ENCODE data around the gene OSBPL1A. TPM values are rescaled to one million over a fixed set of nuclear protein-coding genes. Genes with fewer than 3 reads are reported as not detected.
A peak's percentile ranks its signal among the peaks of the same experiment; 100 is the strongest.

Gene OSBPL1A
- total RNA-seq, 1 experiment from 2014 or later, result 53.1 TPM

- peak overlapping the region; percentile 78 for H3K27ac Mint-ChIP-seq
- no peaks in the 10 kb centered on the region for H3K27me3 Mint-ChIP-seq (ENCODE audit: low read depth)
- DNase-seq (ENCODE audit: low spot score) (no peak), ATAC-seq (peak; percentile 22; the same call in 1 of the 2 replicates)
- H3K4me3 Mint-ChIP-seq, result no peak overlapping the region
- CTCF ChIA-PET, result interaction anchor here (1.2 kb wide), 1 partner anchor 32 kb away, joined by 5 read pairs; no protein-coding TSS in a partner anchor
- 0 out of 2 replicates have a peak, but pooled peaks cover 3% of the 10 kb centered on the region for H3K36me3 Mint-ChIP-seq
- POLR2A ChIA-PET, result no interaction called here
- H3K4me1 Mint-ChIP-seq, result peaks cover 15% of the 10 kb centered on the region
- TF ChIP-seq TEAD1 (CRISPR knock-in tag; IDR thresholded peaks at IDR 0.05) (no peak), TP53 (CRISPR knock-in tag; IDR thresholded peaks at IDR 0.05) (no peak), SMAD3 (CRISPR knock-in tag; IDR thresholded peaks at IDR 0.05; ENCODE audit: borderline replicate concordance) (no peak), RELA (CRISPR knock-in tag; IDR thresholded peaks at IDR 0.05; ENCODE audit: borderline replicate concordance) (no peak), ARID4B (CRISPR knock-in tag; IDR thresholded peaks at IDR 0.05; ENCODE audit: borderline replicate concordance) (no peak), FOXK1 (CRISPR knock-in tag; IDR thresholded peaks at IDR 0.05) (no peak), ERG (CRISPR knock-in tag; IDR thresholded peaks at IDR 0.05) (no peak), PRDM15 (CRISPR knock-in tag; IDR thresholded peaks at IDR 0.05) (no peak), ZNF232 (CRISPR knock-in tag; IDR thresholded peaks at IDR 0.05) (no peak), ZBTB21 (CRISPR knock-in tag; IDR thresholded peaks at IDR 0.05; ENCODE audit: borderline replicate concordance) (no peak), NR3C1 (CRISPR knock-in tag; conservative IDR thresholded peaks at IDR 0.05; ENCODE audit: low read depth) (no peak)
- TF ChIP-seq, protein P1, sequence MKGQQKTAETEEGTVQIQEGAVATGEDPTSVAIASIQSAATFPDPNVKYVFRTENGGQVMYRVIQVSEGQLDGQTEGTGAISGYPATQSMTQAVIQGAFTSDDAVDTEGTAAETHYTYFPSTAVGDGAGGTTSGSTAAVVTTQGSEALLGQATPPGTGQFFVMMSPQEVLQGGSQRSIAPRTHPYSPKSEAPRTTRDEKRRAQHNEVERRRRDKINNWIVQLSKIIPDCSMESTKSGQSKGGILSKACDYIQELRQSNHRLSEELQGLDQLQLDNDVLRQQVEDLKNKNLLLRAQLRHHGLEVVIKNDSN (CRISPR knock-in tag; IDR thresholded peaks at IDR 0.05), result no peak
- TF ChIP-seq, protein P2, sequence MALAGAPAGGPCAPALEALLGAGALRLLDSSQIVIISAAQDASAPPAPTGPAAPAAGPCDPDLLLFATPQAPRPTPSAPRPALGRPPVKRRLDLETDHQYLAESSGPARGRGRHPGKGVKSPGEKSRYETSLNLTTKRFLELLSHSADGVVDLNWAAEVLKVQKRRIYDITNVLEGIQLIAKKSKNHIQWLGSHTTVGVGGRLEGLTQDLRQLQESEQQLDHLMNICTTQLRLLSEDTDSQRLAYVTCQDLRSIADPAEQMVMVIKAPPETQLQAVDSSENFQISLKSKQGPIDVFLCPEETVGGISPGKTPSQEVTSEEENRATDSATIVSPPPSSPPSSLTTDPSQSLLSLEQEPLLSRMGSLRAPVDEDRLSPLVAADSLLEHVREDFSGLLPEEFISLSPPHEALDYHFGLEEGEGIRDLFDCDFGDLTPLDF (CRISPR knock-in tag; IDR thresholded peaks at IDR 0.05), result no peak
- TF ChIP-seq, protein P3, sequence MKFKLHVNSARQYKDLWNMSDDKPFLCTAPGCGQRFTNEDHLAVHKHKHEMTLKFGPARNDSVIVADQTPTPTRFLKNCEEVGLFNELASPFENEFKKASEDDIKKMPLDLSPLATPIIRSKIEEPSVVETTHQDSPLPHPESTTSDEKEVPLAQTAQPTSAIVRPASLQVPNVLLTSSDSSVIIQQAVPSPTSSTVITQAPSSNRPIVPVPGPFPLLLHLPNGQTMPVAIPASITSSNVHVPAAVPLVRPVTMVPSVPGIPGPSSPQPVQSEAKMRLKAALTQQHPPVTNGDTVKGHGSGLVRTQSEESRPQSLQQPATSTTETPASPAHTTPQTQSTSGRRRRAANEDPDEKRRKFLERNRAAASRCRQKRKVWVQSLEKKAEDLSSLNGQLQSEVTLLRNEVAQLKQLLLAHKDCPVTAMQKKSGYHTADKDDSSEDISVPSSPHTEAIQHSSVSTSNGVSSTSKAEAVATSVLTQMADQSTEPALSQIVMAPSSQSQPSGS (CRISPR knock-in tag; IDR thresholded peaks at IDR 0.05; ENCODE audit: borderline replicate concordance, low read depth), result no peak
- TF ChIP-seq, protein P4, sequence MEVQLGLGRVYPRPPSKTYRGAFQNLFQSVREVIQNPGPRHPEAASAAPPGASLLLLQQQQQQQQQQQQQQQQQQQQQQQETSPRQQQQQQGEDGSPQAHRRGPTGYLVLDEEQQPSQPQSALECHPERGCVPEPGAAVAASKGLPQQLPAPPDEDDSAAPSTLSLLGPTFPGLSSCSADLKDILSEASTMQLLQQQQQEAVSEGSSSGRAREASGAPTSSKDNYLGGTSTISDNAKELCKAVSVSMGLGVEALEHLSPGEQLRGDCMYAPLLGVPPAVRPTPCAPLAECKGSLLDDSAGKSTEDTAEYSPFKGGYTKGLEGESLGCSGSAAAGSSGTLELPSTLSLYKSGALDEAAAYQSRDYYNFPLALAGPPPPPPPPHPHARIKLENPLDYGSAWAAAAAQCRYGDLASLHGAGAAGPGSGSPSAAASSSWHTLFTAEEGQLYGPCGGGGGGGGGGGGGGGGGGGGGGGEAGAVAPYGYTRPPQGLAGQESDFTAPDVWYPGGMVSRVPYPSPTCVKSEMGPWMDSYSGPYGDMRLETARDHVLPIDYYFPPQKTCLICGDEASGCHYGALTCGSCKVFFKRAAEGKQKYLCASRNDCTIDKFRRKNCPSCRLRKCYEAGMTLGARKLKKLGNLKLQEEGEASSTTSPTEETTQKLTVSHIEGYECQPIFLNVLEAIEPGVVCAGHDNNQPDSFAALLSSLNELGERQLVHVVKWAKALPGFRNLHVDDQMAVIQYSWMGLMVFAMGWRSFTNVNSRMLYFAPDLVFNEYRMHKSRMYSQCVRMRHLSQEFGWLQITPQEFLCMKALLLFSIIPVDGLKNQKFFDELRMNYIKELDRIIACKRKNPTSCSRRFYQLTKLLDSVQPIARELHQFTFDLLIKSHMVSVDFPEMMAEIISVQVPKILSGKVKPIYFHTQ (CRISPR knock-in tag; IDR thresholded peaks at IDR 0.05), result no peak
- no peaks in the 10 kb centered on the region for H3K9me3 Mint-ChIP-seq
These were observed 189.2 kb downstream of the OSBPL1A start for GRCh38 chr18:24208270-24209035.

Data from WTC11 (cell line).